Mucosa of gallbladder (tissue), 1 donor: ENCODE data around the gene MYOM1. TPM values are rescaled to one million over a fixed set of nuclear protein-coding genes. Genes with fewer than 3 reads are reported as not detected.
"Not testable (repeated sequence)": the region's sequence is repeated elsewhere in the genome, so short reads cannot be mapped to it uniquely, and the experiment has no call there.

Experiments
- DNase-seq: peaks from one replicate; pipeline ENCODE4 v3.0.0-alpha.2; 2020; ENCODE audit warnings: low spot score
- total RNA-seq: library from RNA; stranded (reverse); gene quantifications from one replicate; pipeline ENCODE4 v1.2.1, GENCODE V29; 2021
- donor health status: DM: no; HTN: no; CAD: no.

MYOM1 gene
- total RNA-seq, 1 donor from 2014 or later, result 138 TPM

- no peak for DNase-seq
Observed at GRCh38 chr18:3060667-3061580, 158.8 kb downstream of the MYOM1 start.

- no peak for DNase-seq
Observed at GRCh38 chr18:3059272-3059671, 160.5 kb downstream of the MYOM1 start.

GRCh38 chr18:3058328-3059191 is 161.2 kb downstream of the MYOM1 start:
- no peak for DNase-seq

- no peak for DNase-seq
Observed at GRCh38 chr18:3057526-3057925, 162.2 kb downstream of the MYOM1 start.

GRCh38 chr18:3056311-3056710 is 163.5 kb downstream of the MYOM1 start:
- no peak for DNase-seq

GRCh38 chr18:3055816-3056215 is 164.0 kb downstream of the MYOM1 start:
- DNase-seq, result no peak

GRCh38 chr18:3055186-3055728 is 164.5 kb downstream of the MYOM1 start:
- DNase-seq, result no peak

- no peak for DNase-seq
Observed at GRCh38 chr18:3054780-3055179, 165.0 kb downstream of the MYOM1 start.

- DNase-seq, result no peak
Observed at GRCh38 chr18:3054214-3054613, 165.6 kb downstream of the MYOM1 start.

GRCh38 chr18:3053081-3053480 is 166.7 kb downstream of the MYOM1 start:
- no peak for DNase-seq

- DNase-seq, result no peak
Observed at GRCh38 chr18:3052411-3052758, 167.4 kb downstream of the MYOM1 start.

- peak; percentile 65 for DNase-seq
Observed at GRCh38 chr18:3051718-3052410, 167.9 kb downstream of the MYOM1 start.

- not testable (repeated sequence) for DNase-seq
Observed at GRCh38 chr18:3049897-3050454, 169.8 kb downstream of the MYOM1 start.

GRCh38 chr18:3048820-3049349 is 170.9 kb downstream of the MYOM1 start:
- no peak for DNase-seq

GRCh38 chr18:3048121-3048520 is 171.6 kb downstream of the MYOM1 start:
- DNase-seq, result no peak

- DNase-seq, result no peak
Observed at GRCh38 chr18:3046216-3046808, 173.5 kb downstream of the MYOM1 start.

GRCh38 chr18:3044931-3045698 is 174.7 kb downstream of the MYOM1 start:
- DNase-seq, result peak; percentile 72

- DNase-seq, result no peak
Observed at GRCh38 chr18:3042379-3042778, 177.4 kb downstream of the MYOM1 start.

GRCh38 chr18:3041843-3042242 is 177.9 kb downstream of the MYOM1 start:
- no peak for DNase-seq

- DNase-seq, result no peak
Observed at GRCh38 chr18:3040881-3041280, 178.9 kb downstream of the MYOM1 start.
